Hippocampal formation (tissue), 2 donors: ENCODE data around the gene TSSK3.
"Not testable (repeated sequence)": the region's sequence is repeated elsewhere in the genome, so short reads cannot be mapped to it uniquely, and the experiment has no call there.

Experiments
- DNase-seq, 2 donors: peaks; one replicate each; lab custom pipeline; 2025; lab: John Stamatoyannopoulos, UW

The TSSK3 gene

GRCh38 chr1:32338637-32339145, 23.6 kb upstream of the TSSK3 start:
- no peak for DNase-seq

GRCh38 chr1:32339363-32339978, 22.9 kb upstream of the TSSK3 start:
- DNase-seq, result no peak

- DNase-seq, result no peak
Observed at GRCh38 chr1:32341186-32341757, 21.1 kb upstream of the TSSK3 start.

GRCh38 chr1:32341971-32342370, 20.4 kb upstream of the TSSK3 start:
- DNase-seq, result no peak

- no peak for DNase-seq
Observed at GRCh38 chr1:32342704-32343103, 19.6 kb upstream of the TSSK3 start.

- DNase-seq, result no peak
Observed at GRCh38 chr1:32345289-32345827, 17.0 kb upstream of the TSSK3 start.

- no peak for DNase-seq
Observed at GRCh38 chr1:32346532-32347157, 15.7 kb upstream of the TSSK3 start.

- DNase-seq, result no peak
Observed at GRCh38 chr1:32349211-32349708, 13.1 kb upstream of the TSSK3 start.

- peak; percentile 66 to 78 for DNase-seq
Observed at GRCh38 chr1:32350785-32351398, 11.4 kb upstream of the TSSK3 start.

- peak; percentile 89 to 91 for DNase-seq
Observed at GRCh38 chr1:32351399-32352238, 10.7 kb upstream of the TSSK3 start.

GRCh38 chr1:32352239-32352745, 10.0 kb upstream of the TSSK3 start:
- DNase-seq, result no peak

- DNase-seq, result no peak
Observed at GRCh38 chr1:32352831-32353383, 9.4 kb upstream of the TSSK3 start.

- DNase-seq, result no peak
Observed at GRCh38 chr1:32353431-32353830, 8.9 kb upstream of the TSSK3 start.

GRCh38 chr1:32353886-32354570, 8.3 kb upstream of the TSSK3 start:
- DNase-seq, result no peak

- not testable (repeated sequence) for DNase-seq
Observed at GRCh38 chr1:32355778-32356177, 6.6 kb upstream of the TSSK3 start.

- DNase-seq, result no peak
Observed at GRCh38 chr1:32356478-32356877, 5.9 kb upstream of the TSSK3 start.

- DNase-seq, result no peak
Observed at GRCh38 chr1:32357614-32358013, 4.7 kb upstream of the TSSK3 start.

- no peak for DNase-seq
Observed at GRCh38 chr1:32358435-32358834, 3.9 kb upstream of the TSSK3 start.

- DNase-seq, result no peak
Observed at GRCh38 chr1:32361308-32361673, 1.0 kb upstream of the TSSK3 start.

- peak; percentile 63 to 75 for DNase-seq
Observed at GRCh38 chr1:32361674-32362473, 465 bp upstream of the TSSK3 start.
